Astrocyte (in vitro differentiated cells and primary cell): ENCODE results near the gene ABCC8.

Experiments used
- EZH2 ChIP-seq: IDR thresholded peaks from 2 replicates; pipeline ENCODE4 v1.6.1; 2012; ENCODE audit warnings: mild to moderate bottlenecking, low read length, inconsistent platforms; ENCODE audit not compliant: insufficient read depth
- TF ChIP-seq, protein P1 (sequence below): IDR thresholded peaks from 2 replicates; pipeline ENCODE4 v1.5.1; 2011; ENCODE audit warnings: low read depth, mild to moderate bottlenecking, inconsistent platforms, low read length, moderate library complexity; ENCODE audit not compliant: insufficient read depth

DNA sequence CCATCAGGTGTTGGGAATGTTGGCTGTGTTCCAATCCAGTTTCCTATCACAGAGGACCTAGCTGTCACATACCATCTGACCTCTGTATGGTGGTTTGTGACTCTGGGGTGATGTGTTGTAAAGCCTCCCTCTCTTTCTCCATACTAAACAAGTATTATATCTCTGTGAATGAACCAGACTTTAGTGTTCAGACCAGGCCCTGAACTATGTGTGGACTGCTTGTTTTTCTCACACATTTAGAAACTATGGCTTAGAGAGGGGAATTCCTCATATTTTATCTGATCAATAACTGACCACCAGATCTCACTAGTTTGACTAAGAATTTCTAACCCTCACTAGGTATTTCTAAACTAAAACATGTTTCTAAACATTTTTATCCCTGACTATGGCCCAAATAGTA, 107.6 kb downstream of the ABCC8 start:
- TF ChIP-seq, protein P1, sequence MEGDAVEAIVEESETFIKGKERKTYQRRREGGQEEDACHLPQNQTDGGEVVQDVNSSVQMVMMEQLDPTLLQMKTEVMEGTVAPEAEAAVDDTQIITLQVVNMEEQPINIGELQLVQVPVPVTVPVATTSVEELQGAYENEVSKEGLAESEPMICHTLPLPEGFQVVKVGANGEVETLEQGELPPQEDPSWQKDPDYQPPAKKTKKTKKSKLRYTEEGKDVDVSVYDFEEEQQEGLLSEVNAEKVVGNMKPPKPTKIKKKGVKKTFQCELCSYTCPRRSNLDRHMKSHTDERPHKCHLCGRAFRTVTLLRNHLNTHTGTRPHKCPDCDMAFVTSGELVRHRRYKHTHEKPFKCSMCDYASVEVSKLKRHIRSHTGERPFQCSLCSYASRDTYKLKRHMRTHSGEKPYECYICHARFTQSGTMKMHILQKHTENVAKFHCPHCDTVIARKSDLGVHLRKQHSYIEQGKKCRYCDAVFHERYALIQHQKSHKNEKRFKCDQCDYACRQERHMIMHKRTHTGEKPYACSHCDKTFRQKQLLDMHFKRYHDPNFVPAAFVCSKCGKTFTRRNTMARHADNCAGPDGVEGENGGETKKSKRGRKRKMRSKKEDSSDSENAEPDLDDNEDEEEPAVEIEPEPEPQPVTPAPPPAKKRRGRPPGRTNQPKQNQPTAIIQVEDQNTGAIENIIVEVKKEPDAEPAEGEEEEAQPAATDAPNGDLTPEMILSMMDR, result no peak
- TF ChIP-seq EZH2, result no peak
